Activated naive CD8-positive, alpha-beta T cell treated with anti-CD3 and anti-CD28 coated beads, Interleukin-2, amount 10 ng/mL, durations not matched to agents 7 days and 5 days (primary cell): ENCODE results near the gene PSMA8. TPM values are rescaled to one million over a fixed set of nuclear protein-coding genes. Genes with fewer than 3 reads are reported as not detected.
"Not testable (repeated sequence)": the region's sequence is repeated elsewhere in the genome, so short reads cannot be mapped to it uniquely, and the experiment has no call there.

Experiments used
- ATAC-seq: fragments of 150-1000 bp; cut with Tn5 transposase; one replicate; pipeline ENCODE4 v1.10.0; 2021; ENCODE audit warnings: low read depth, moderate library complexity
- POLR2A ChIA-PET: fragments of 350-600 bp; sonication (Branson Sonifier 250); formaldehyde crosslinking; loops from one replicate; lab custom pipeline; 2021; ENCODE audit warnings: antibody characterized with exemption; lab: Charles Lee
- DNase-seq: peaks from one replicate; pipeline ENCODE4 v3.0.0; 2021
- H3K27ac Mint-ChIP-seq: one replicate; pipeline ENCODE4 v1.8.0; 2022; ENCODE audit warnings: mild to moderate bottlenecking, mixed read lengths
- H3K27me3 Mint-ChIP-seq: one replicate; pipeline ENCODE4 v1.8.0; 2022; ENCODE audit warnings: mild to moderate bottlenecking, moderate library complexity, mixed read lengths
- H3K36me3 Mint-ChIP-seq: one replicate; pipeline ENCODE4 v1.8.0; 2021; ENCODE audit warnings: mild to moderate bottlenecking, mixed read lengths
- H3K4me1 Mint-ChIP-seq: one replicate; pipeline ENCODE4 v1.8.0; 2021; ENCODE audit warnings: mixed read lengths
- H3K4me3 Mint-ChIP-seq: one replicate; pipeline ENCODE4 v1.8.0; 2022; ENCODE audit warnings: mild to moderate bottlenecking, moderate library complexity, mixed read lengths
- H3K9me3 Mint-ChIP-seq: one replicate; pipeline ENCODE4 v1.8.0; 2021; ENCODE audit warnings: mixed read lengths
- total RNA-seq, 2 experiments: library from RNA; stranded (reverse); gene quantifications; one replicate each; pipeline ENCODE4 v1.2.3, GENCODE V29; 2021

The PSMA8 gene
- total RNA-seq, 2 experiments from 2014 or later: 1.3 to 1.4 TPM

DNA sequence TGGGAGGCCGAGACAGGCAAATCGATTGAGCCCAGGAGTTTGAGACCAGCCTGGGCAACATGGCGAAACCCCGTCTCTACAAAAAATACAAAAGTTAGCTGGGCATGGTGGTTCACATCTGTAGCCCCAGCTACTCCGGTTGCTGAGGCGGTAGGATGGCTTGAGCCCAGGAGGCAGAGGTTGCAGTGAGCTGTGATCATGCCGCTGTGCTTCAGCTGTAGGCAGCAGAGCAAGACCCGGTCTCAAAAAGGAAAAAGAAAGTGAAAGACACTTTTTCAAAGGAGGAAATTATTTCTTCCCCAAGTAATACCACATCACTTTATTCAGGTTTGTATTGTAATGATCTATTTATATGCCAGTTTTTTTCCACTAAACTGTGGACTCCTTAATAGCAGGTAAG lies 56.8 kb downstream of the PSMA8 start:
- Mint-ChIP-seq H3K36me3 (peaks cover 8% of the 10 kb centered on the region), H3K9me3 (peaks cover 3% of the 10 kb centered on the region), H3K4me1 (peaks cover 13% of the 10 kb centered on the region), H3K4me3 (peak overlapping the region; percentile 85), H3K27ac (peak overlapping the region; percentile 90), H3K27me3 (peaks cover 3% of the 10 kb centered on the region)
- peak; percentile 94 for ATAC-seq
- POLR2A ChIA-PET: interaction anchor here (2.2 kb wide), 1 partner anchor 25 kb away, joined by 6 read pairs; no protein-coding TSS in a partner anchor
- peak; percentile 41 for DNase-seq

- ATAC-seq: no peak
- peaks cover 3% of the 10 kb centered on the region for H3K9me3 Mint-ChIP-seq
- no peak for DNase-seq
- no peaks in the 10 kb centered on the region for H3K27me3 Mint-ChIP-seq
- H3K27ac Mint-ChIP-seq: no peak overlapping the region
- peaks cover 13% of the 10 kb centered on the region for H3K4me1 Mint-ChIP-seq
- no peak overlapping the region for H3K4me3 Mint-ChIP-seq
- POLR2A ChIA-PET: no interaction called here
- H3K36me3 Mint-ChIP-seq: peaks cover 8% of the 10 kb centered on the region
Observed at GRCh38 chr18:26192233-26192632, 58.6 kb downstream of the PSMA8 start.

DNA sequence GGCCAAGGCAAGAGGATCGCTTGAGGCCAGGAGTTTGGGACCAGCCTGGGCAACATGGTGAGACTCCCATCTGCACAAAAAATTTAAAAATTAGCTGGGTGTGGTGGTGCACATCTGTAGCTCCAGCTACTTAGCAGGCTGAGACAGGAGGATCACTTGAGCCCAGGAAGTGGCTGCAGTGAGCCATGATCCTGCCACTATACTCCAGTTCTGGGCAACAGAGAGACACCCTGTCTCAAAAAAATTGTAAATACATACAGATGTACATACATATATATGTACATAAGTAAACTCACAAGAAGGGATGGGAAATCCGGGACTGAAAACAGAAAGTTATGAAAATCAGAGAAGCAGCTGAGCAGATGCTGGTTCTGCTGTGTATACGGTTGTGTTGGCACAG lies 62.9 kb downstream of the PSMA8 start:
- Mint-ChIP-seq H3K4me3 (no peak overlapping the region), H3K4me1 (peaks cover 6% of the 10 kb centered on the region), H3K27me3 (no peaks in the 10 kb centered on the region), H3K9me3 (peaks cover 2% of the 10 kb centered on the region), H3K27ac (no peak overlapping the region), H3K36me3 (peaks cover 2% of the 10 kb centered on the region)
- DNase-seq (no peak), ATAC-seq (no peak)
- POLR2A ChIA-PET: no interaction called here

DNA sequence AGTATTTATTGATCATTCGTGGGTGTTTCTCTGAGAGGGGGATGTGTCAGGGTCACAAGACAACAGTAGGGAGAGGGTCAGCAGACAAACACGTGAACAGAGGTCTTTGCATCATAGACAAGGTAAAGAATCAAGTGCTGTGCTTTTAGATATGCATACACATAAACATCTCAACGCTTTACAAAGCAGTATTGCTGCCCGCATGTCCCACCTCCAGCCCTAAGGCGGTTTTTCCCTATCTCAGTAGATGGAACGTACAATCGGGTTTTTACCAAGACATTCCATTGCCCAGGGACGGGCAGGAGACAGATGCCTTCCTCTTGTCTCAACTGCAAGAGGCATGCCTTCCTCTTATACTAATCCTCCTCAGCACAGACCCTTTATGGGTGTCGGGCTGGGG lies 68.3 kb downstream of the PSMA8 start:
- DNase-seq, ATAC-seq, POLR2A ChIA-PET, H3K4me1 Mint-ChIP-seq, H3K27me3 Mint-ChIP-seq, H3K36me3 Mint-ChIP-seq, H3K4me3 Mint-ChIP-seq, H3K27ac Mint-ChIP-seq, H3K9me3 Mint-ChIP-seq: not testable (repeated sequence)

DNA sequence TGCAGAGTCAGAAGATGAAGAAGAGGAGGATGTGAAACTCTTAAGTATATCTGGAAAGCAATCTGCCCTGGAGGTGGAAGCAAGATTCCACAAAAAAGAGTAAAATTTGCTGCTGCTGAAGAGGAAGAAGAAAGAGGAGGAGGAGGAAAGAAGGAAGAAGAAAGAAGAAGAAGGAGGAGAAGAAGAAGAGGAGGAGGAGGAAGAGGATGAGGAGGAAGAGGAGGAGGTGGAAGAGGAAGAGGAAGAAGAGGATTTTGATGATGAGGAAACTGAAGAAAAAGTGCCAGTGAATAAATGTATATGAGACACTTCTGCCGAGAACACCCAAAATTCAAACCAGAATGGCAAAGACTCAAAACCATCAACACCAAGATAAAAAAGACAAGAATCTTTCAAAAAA lies 71.6 kb downstream of the PSMA8 start:
- no peak for DNase-seq
- ATAC-seq: no peak
- Mint-ChIP-seq H3K9me3 (peaks cover 2% of the 10 kb centered on the region), H3K27ac (no peak overlapping the region), H3K4me3 (no peak overlapping the region), H3K27me3 (no peaks in the 10 kb centered on the region), H3K36me3 (peaks cover 2% of the 10 kb centered on the region), H3K4me1 (no peaks in the 10 kb centered on the region)
- POLR2A ChIA-PET: no interaction called here

GRCh38 chr18:26206488-26206887 lies 72.8 kb downstream of the PSMA8 start:
- ATAC-seq (no peak), DNase-seq (no peak)
- Mint-ChIP-seq H3K27ac (no peak overlapping the region), H3K27me3 (no peaks in the 10 kb centered on the region), H3K4me3 (no peak overlapping the region), H3K4me1 (no peaks in the 10 kb centered on the region), H3K9me3 (no peaks in the 10 kb centered on the region), H3K36me3 (no peaks in the 10 kb centered on the region)
- POLR2A ChIA-PET: no interaction called here

GRCh38 chr18:26207937-26208336 lies 74.3 kb downstream of the PSMA8 start:
- POLR2A ChIA-PET: no interaction called here
- no peaks in the 10 kb centered on the region for H3K27me3 Mint-ChIP-seq
- H3K36me3 Mint-ChIP-seq: no peaks in the 10 kb centered on the region
- no peak overlapping the region for H3K27ac Mint-ChIP-seq
- H3K4me3 Mint-ChIP-seq: no peak overlapping the region
- ATAC-seq (no peak), DNase-seq (no peak)
- H3K9me3 Mint-ChIP-seq: no peaks in the 10 kb centered on the region
- no peaks in the 10 kb centered on the region for H3K4me1 Mint-ChIP-seq

DNA sequence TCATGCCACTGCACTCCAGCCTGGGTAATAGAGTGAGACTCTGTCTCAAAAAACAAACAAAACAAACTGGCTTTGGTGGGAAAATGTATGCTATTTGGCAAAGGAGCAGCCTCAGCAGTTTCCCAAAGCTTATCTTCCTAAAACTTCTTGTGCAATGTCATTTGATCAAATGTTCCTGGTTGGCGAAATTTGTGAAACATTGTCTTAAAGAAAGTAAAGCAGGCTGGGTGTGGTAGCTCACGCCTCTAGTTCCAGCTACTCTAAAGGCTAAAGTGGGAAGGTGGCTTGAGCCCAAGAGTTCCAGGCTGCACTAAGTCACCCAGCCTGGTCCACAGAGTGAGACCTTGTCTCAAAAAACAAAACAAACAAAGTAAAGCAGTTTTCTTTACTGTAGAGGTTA lies 75.3 kb downstream of the PSMA8 start:
- no peaks in the 10 kb centered on the region for H3K9me3 Mint-ChIP-seq
- no peak for DNase-seq
- no peak overlapping the region for H3K4me3 Mint-ChIP-seq
- no peak overlapping the region for H3K27ac Mint-ChIP-seq
- H3K27me3 Mint-ChIP-seq: no peaks in the 10 kb centered on the region
- ATAC-seq: no peak
- POLR2A ChIA-PET: no interaction called here
- H3K4me1 Mint-ChIP-seq: no peaks in the 10 kb centered on the region
- no peaks in the 10 kb centered on the region for H3K36me3 Mint-ChIP-seq

- Mint-ChIP-seq H3K4me3 (no peak overlapping the region), H3K27ac (no peak overlapping the region), H3K9me3 (no peaks in the 10 kb centered on the region), H3K36me3 (no peaks in the 10 kb centered on the region), H3K27me3 (no peaks in the 10 kb centered on the region), H3K4me1 (peaks cover 7% of the 10 kb centered on the region)
- POLR2A ChIA-PET: no interaction called here
- no peak for DNase-seq
- no peak for ATAC-seq
Observed at GRCh38 chr18:26210147-26210546, 76.5 kb downstream of the PSMA8 start.

GRCh38 chr18:26215247-26215970 lies 81.7 kb downstream of the PSMA8 start:
- peak overlapping the region; percentile 96 for H3K27ac Mint-ChIP-seq
- H3K4me1 Mint-ChIP-seq: peaks cover 16% of the 10 kb centered on the region
- no peaks in the 10 kb centered on the region for H3K36me3 Mint-ChIP-seq
- ATAC-seq (peak; percentile 98), DNase-seq (no peak)
- H3K9me3 Mint-ChIP-seq: no peaks in the 10 kb centered on the region
- peak overlapping the region; percentile 88 for H3K4me3 Mint-ChIP-seq
- H3K27me3 Mint-ChIP-seq: no peaks in the 10 kb centered on the region
- POLR2A ChIA-PET: interaction anchor here (0.7 to 1.7 kb wide), 4 partner anchors 9 to 128 kb away, joined by 3 to 6 read pairs (median 4); no protein-coding TSS in a partner anchor

- Mint-ChIP-seq H3K36me3 (no peaks in the 10 kb centered on the region), H3K9me3 (no peaks in the 10 kb centered on the region), H3K27ac (no peak overlapping the region), H3K4me1 (peaks cover 23% of the 10 kb centered on the region), H3K27me3 (peaks cover 5% of the 10 kb centered on the region), H3K4me3 (no peak overlapping the region)
- no peak for DNase-seq
- ATAC-seq: no peak
- POLR2A ChIA-PET: interaction anchor here (0.7 kb wide), 1 partner anchor 10 kb away, joined by 3 read pairs; no protein-coding TSS in a partner anchor
Observed at GRCh38 chr18:26225022-26225693, 91.5 kb downstream of the PSMA8 start.

DNA sequence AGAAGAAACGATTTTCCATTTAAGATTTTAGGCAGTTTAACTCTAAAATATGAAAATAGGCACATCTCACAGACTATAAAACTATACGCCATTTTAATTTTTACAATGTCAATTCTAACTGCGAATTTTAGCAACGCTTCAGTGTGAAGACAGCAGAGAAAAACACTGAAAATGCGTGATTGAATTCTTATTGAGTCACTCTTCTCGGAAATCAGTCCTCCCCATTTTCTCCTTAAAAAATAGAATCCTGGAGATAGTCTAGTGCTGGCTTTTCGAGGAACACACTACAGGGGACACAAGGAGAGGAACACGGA lies 92.2 kb downstream of the PSMA8 start:
- peaks cover 27% of the 10 kb centered on the region for H3K4me1 Mint-ChIP-seq
- ATAC-seq: no peak
- POLR2A ChIA-PET: interaction anchor here (1.7 kb wide), 1 partner anchor 9 kb away, joined by 8 read pairs; no protein-coding TSS in a partner anchor
- peak overlapping the region; percentile 93 for H3K4me3 Mint-ChIP-seq
- peak overlapping the region; percentile 93 for H3K27ac Mint-ChIP-seq
- H3K27me3 Mint-ChIP-seq: peaks cover 3% of the 10 kb centered on the region
- H3K9me3 Mint-ChIP-seq: no peaks in the 10 kb centered on the region
- no peak for DNase-seq
- no peaks in the 10 kb centered on the region for H3K36me3 Mint-ChIP-seq

DNA sequence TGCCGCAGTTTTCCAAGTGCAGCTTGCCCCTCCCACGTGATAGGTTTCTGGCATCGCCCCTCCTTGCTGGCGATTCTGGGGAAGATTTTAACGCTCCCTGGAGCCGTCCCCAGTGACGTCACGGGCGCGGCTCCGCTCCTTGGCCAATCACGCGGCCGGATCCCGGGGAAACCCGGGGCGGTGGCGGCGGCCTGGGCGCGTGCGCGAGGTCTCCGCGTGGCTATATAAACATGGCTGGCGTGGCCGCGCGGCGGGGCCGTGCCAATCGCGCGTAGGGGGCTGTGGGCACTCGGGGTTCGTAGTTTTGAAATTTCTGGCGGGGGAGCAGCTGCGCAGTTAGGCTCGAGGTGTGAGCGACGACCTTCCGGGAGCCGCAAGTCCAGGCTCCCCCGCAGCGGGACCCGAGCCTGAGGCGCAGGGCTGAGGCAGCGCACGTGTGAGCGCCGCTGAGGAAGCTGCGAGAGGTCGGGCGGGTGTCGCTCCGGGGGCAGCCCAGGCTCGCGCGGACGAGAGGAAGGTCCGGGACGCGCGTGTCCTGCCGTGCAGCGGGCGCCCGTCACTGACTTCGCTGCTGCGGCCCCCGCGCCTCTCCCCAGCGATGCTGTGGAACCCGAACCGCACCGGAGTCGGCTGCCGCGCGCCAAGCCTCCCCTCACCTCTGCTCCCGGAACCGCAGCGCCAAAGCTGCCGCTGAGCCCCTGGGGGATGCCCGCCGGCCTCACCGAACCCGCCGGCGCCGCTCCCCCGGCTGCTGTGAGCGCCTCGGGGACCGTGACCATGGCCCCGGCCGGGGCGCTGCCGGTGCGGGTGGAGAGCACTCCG lies 92.8 kb downstream of the PSMA8 start, which contains the start of gene TAF4B:
TSS of gene TAF4B (plus strand) at position 217 of the 822 bp plus-strand sequence. CDS start at position 706, 489 bp downstream.
- peak; percentile 96 for DNase-seq
- no peaks in the 10 kb centered on the region for H3K36me3 Mint-ChIP-seq
- POLR2A ChIA-PET: interaction anchor here (0.9 to 1.7 kb wide), 6 partner anchors 9 to 136 kb away, joined by 3 to 8 read pairs (median 3); partner anchors contain the start of genes PSMA8 and SS18

More for the DNA sequence above, 92.8 kb downstream of the PSMA8 start, which contains the start of gene TAF4B:
- peak within 1 kb of the TSS; percentile 93 for H3K4me3 Mint-ChIP-seq
- peaks cover 27% of the 10 kb centered on the region for H3K4me1 Mint-ChIP-seq
- peak within 1 kb of the TSS; percentile 93 for H3K27ac Mint-ChIP-seq
- H3K9me3 Mint-ChIP-seq: no peaks in the 10 kb centered on the region
- peaks cover 3% of the 10 kb centered on the region for H3K27me3 Mint-ChIP-seq
- peak; percentile 89 for ATAC-seq
